ENCODE measurements around the gene RNF8. TPM values are rescaled to one million over a fixed set of nuclear protein-coding genes. Genes with fewer than 3 reads are reported as not detected.
"Not testable (repeated sequence)": the region's sequence is repeated elsewhere in the genome, so short reads cannot be mapped to it uniquely, and the experiment has no call there.

Gene RNF8
- total RNA-seq, 2 donors from 2014 or later, result 12.7 to 42.4 TPM

GRCh38 chr6:37331047-37331446 is 22.7 kb upstream of the RNF8 start:
- intact Hi-C loops (cut with DNase I), result no loop called here
- Histone ChIP-seq H3K9me3 (no peaks in the 10 kb centered on the region), H3K36me3 (no peaks in the 10 kb centered on the region), H3K4me1 (replicated peaks) (no peaks in the 10 kb centered on the region), H3K4me3 (no peak overlapping the region), H3K27me3 (replicated peaks; ENCODE audit: insufficient read depth) (no peaks in the 10 kb centered on the region), H3K27ac (no peak overlapping the region)
- no peak for DNase-seq (ENCODE audit: low spot score)
- 94% methylated on average over 13 of the region's 13 CpGs for WGBS
- no peak for TF ChIP-seq POLR2A (IDR thresholded peaks at IDR 0.05)
- TF ChIP-seq CTCF (IDR thresholded peaks at IDR 0.05), result no peak
- no peak for TF ChIP-seq POLR2AphosphoS5 (IDR thresholded peaks at IDR 0.05)

GRCh38 chr6:37332894-37333293 is 20.9 kb upstream of the RNF8 start:
- Histone ChIP-seq H3K4me3 (no peak overlapping the region), H3K9me3 (no peaks in the 10 kb centered on the region), H3K27me3 (replicated peaks; ENCODE audit: insufficient read depth) (no peaks in the 10 kb centered on the region), H3K36me3 (no peaks in the 10 kb centered on the region), H3K27ac (no peak overlapping the region), H3K4me1 (replicated peaks) (no peaks in the 10 kb centered on the region)
- DNase-seq (ENCODE audit: low spot score), result no peak
- intact Hi-C loops (cut with DNase I), result no loop called here
- 96% methylated on average over 1 of the region's 1 CpG for WGBS
- TF ChIP-seq POLR2A (IDR thresholded peaks at IDR 0.05), result no peak
- no peak for TF ChIP-seq POLR2AphosphoS5 (IDR thresholded peaks at IDR 0.05)
- TF ChIP-seq CTCF (IDR thresholded peaks at IDR 0.05), result no peak

- TF ChIP-seq POLR2AphosphoS5 (IDR thresholded peaks at IDR 0.05), result no peak
- TF ChIP-seq CTCF (IDR thresholded peaks at IDR 0.05), result no peak
- TF ChIP-seq POLR2A (IDR thresholded peaks at IDR 0.05), result no peak
- no peaks in the 10 kb centered on the region for H3K9me3 ChIP-seq
- no peaks in the 10 kb centered on the region for H3K27me3 ChIP-seq (replicated peaks; ENCODE audit: insufficient read depth)
- H3K36me3 ChIP-seq, result no peaks in the 10 kb centered on the region
- no peak for DNase-seq (ENCODE audit: low spot score)
- H3K4me3 ChIP-seq, result no peak overlapping the region
- no peaks in the 10 kb centered on the region for H3K4me1 ChIP-seq (replicated peaks)
- H3K27ac ChIP-seq, result no peak overlapping the region
- intact Hi-C loops (cut with DNase I), result no loop called here
Measured at GRCh38 chr6:37334047-37334446, 19.7 kb upstream of the RNF8 start.

- 85% methylated on average over 3 of the region's 3 CpGs for WGBS
- H3K4me3 ChIP-seq; H3K36me3 ChIP-seq; H3K4me1 ChIP-seq (replicated peaks); intact Hi-C loops (cut with DNase I); DNase-seq (ENCODE audit: low spot score); H3K9me3 ChIP-seq; H3K27ac ChIP-seq; H3K27me3 ChIP-seq (replicated peaks; ENCODE audit: insufficient read depth): not testable (repeated sequence)
Measured at GRCh38 chr6:37338317-37338716, 15.5 kb upstream of the RNF8 start.

- no peak overlapping the region for H3K4me3 ChIP-seq
- H3K27me3 ChIP-seq (replicated peaks; ENCODE audit: insufficient read depth), result no peaks in the 10 kb centered on the region
- intact Hi-C loops (cut with DNase I), result no loop called here
- no peaks in the 10 kb centered on the region for H3K9me3 ChIP-seq
- DNase-seq (ENCODE audit: low spot score), result peak; percentile 28
- no peaks in the 10 kb centered on the region for H3K36me3 ChIP-seq
- TF ChIP-seq POLR2A (IDR thresholded peaks at IDR 0.05) (no peak), CTCF (IDR thresholded peaks at IDR 0.05) (no peak), POLR2AphosphoS5 (IDR thresholded peaks at IDR 0.05) (peak; percentile 43)
- no peaks in the 10 kb centered on the region for H3K4me1 ChIP-seq (replicated peaks)
- WGBS, result 64% methylated on average over 5 of the region's 5 CpGs
- no peak overlapping the region for H3K27ac ChIP-seq
Measured at GRCh38 chr6:37338745-37339255, 15.0 kb upstream of the RNF8 start.

All from prostate gland (tissue), 2 donors.